Fibroblast of the aortic adventitia (primary cell): ENCODE results near the gene RASAL2. TPM values are rescaled to one million over a fixed set of nuclear protein-coding genes. Genes with fewer than 3 reads are reported as not detected.
A peak's percentile ranks its signal among the peaks of the same experiment; 100 is the strongest.

Experiments
- DNase-seq: peaks from one replicate; pipeline ENCODE4 v3.0.0-alpha.2; 2010; ENCODE audit warnings: low read depth
- H3K4me3 ChIP-seq: 2 replicates; pipeline ENCODE4 v1.5.1; 2011; ENCODE audit warnings: low read depth, mild to moderate bottlenecking, control low read depth, low read length, moderate library complexity
- CTCF ChIP-seq: IDR thresholded peaks from 2 replicates; pipeline ENCODE4 v1.5.1; 2011; ENCODE audit warnings: mild to moderate bottlenecking, low read length, control low read depth, inconsistent platforms; ENCODE audit not compliant: insufficient read depth
- total RNA-seq: library from RNA; depleted of rRNA; stranded (reverse); fragments of >200 nt; gene quantifications from 2 replicates; pipeline ENCODE4 v1.2.3, GENCODE V29; 2012; ENCODE audit warnings: low replicate concordance

RASAL2 gene
- total RNA-seq, 1 donor = 30.5 TPM

- TF ChIP-seq CTCF = no peak
- no peak overlapping the region for H3K4me3 ChIP-seq
- DNase-seq = no peak
Measured at GRCh38 chr1:178071811-178072210, 22.1 kb upstream of the RASAL2 start.

- no peak for DNase-seq
- no peak overlapping the region for H3K4me3 ChIP-seq
- TF ChIP-seq CTCF = no peak
Measured at GRCh38 chr1:178072326-178072725, 21.6 kb upstream of the RASAL2 start.

- DNase-seq = peak; percentile 39
- no peak for TF ChIP-seq CTCF
- H3K4me3 ChIP-seq = no peak overlapping the region
Measured at GRCh38 chr1:178075333-178075732, 18.6 kb upstream of the RASAL2 start.

GRCh38 chr1:178076607-178077006 is 17.3 kb upstream of the RASAL2 start:
- TF ChIP-seq CTCF = no peak
- no peak overlapping the region for H3K4me3 ChIP-seq
- DNase-seq = no peak

GRCh38 chr1:178077917-178078316 is 16.0 kb upstream of the RASAL2 start:
- no peak for TF ChIP-seq CTCF
- no peak overlapping the region for H3K4me3 ChIP-seq
- no peak for DNase-seq

- TF ChIP-seq CTCF = no peak
- DNase-seq = peak; percentile 32
- no peak overlapping the region for H3K4me3 ChIP-seq
Measured at GRCh38 chr1:178086294-178086693, 7.6 kb upstream of the RASAL2 start.

- TF ChIP-seq CTCF = no peak
- peak; percentile 68 for DNase-seq
- no peak overlapping the region for H3K4me3 ChIP-seq
Measured at GRCh38 chr1:178086766-178087165, 7.1 kb upstream of the RASAL2 start.
